Skeletal muscle tissue (tissue), 4 donors: ENCODE results near the gene TSR1. TPM values are rescaled to one million over a fixed set of nuclear protein-coding genes. Genes with fewer than 3 reads are reported as not detected.
A peak's percentile ranks its signal among the peaks of the same experiment; 100 is the strongest.

ENCODE experiments used
- H3K27ac ChIP-seq: one replicate; pipeline ENCODE4 v1.7.0; 2013; ENCODE audit warnings: mild to moderate bottlenecking, low read depth, low read length, inconsistent platforms
- H3K27me3 ChIP-seq, 3 donors: one replicate each; pipeline ENCODE4 v1.7.0; 2013; ENCODE audit warnings: low read length in 3 of 3; ENCODE audit not compliant: control insufficient read depth in 3 of 3, insufficient read depth in 3 of 3
- H3K36me3 ChIP-seq, 3 donors: one replicate each; pipeline ENCODE4 v1.7.0; 2013; ENCODE audit warnings: low read length in 3 of 3; ENCODE audit not compliant: control insufficient read depth in 3 of 3, insufficient read depth in 3 of 3
- H3K4me1 ChIP-seq, 3 donors: one replicate each; pipeline ENCODE4 v1.7.0; 2013; ENCODE audit warnings: low read length in 3 of 3, mild to moderate bottlenecking in 3 of 3; ENCODE audit not compliant: control insufficient read depth in 3 of 3, insufficient read depth in 3 of 3
- H3K4me3 ChIP-seq, 3 donors: one replicate each; pipeline ENCODE4 v1.7.0; 2013; ENCODE audit warnings: low read length in 3 of 3
- H3K9ac ChIP-seq, 3 donors: one replicate each; pipeline ENCODE4 v1.7.0; 2013; ENCODE audit warnings: low read length in 3 of 3, mild to moderate bottlenecking in 3 of 3, moderate library complexity in 2 of 3, low read depth in 1 of 3
- H3K9me3 ChIP-seq, 3 donors: one replicate each; pipeline ENCODE4 v1.7.0; 2013; ENCODE audit warnings: low read length in 3 of 3; ENCODE audit not compliant: control insufficient read depth in 3 of 3
- total RNA-seq: library from RNA; depleted of rRNA; stranded (reverse); fragments of >200 nt; gene quantifications from one replicate; pipeline ENCODE4 v1.2.3, GENCODE V29; 2014
- donor health status: Osteomylitis.

The TSR1 gene
- total RNA-seq, result 26.1 TPM

DNA sequence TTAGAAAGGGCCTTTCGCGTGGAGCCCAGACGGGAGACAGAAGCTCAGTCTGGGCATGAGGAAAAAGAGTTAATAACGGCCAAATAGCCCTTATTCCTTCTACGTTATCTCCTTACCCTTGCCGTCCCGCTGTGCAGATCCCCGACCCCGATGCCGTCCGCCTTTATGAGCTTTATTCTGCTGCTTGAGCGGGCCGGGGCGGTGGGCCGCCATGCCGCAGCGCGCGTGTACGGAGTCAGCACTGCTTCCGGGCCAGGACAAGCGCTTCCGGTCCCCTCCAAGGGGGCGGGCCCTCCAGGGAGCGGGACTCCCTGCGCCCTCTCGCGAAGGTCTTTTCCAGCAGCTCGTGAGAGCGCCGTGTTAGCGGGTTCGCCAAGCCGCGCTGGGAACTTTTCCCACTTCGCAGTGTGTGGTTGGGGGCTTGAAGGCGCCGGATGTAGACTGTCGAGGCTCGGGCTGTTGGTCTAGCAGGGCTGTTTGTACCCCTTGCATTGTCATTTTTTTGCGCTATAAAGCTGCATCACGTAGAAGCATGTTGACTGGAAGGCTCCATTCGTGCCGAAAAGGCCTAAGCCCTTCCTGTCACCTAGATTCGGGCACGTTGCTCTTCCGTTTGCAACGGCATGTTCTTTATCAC lies at the start of gene TSR1:
TSS of gene TSR1 (minus strand) at position 243 of the 637 bp plus-strand sequence. CDS start at position 213, 30 bp downstream.
- H3K9me3 ChIP-seq, result no peaks in the 10 kb centered on the region
- H3K27ac ChIP-seq, result peak within 1 kb of the TSS; percentile 86
- peaks cover 16 to 36% (median 19%) of the 10 kb centered on the region in 3 donors for H3K4me1 ChIP-seq
- peaks cover 36 to 38% (median 36%) of the 10 kb centered on the region in 3 donors for H3K36me3 ChIP-seq
- H3K27me3 ChIP-seq, result no peaks in the 10 kb centered on the region
- peak within 1 kb of the TSS; percentile 91 to 99 (median 99) for H3K4me3 ChIP-seq
- H3K9ac ChIP-seq, result peak within 1 kb of the TSS; percentile 92 to 94 (median 93)

- H3K4me3 ChIP-seq, result no peak overlapping the region
- peaks cover 12 to 23% (median 22%) of the 10 kb centered on the region in 3 donors for H3K36me3 ChIP-seq
- no peaks in the 10 kb centered on the region for H3K9me3 ChIP-seq
- H3K4me1 ChIP-seq, result peaks cover 43 to 71% (median 59%) of the 10 kb centered on the region in 3 donors
- H3K27me3 ChIP-seq, result no peaks in the 10 kb centered on the region
- H3K9ac ChIP-seq, result peak overlapping the region in 1 of 3 donors; percentile 74
- H3K27ac ChIP-seq, result no peak overlapping the region
Measured at GRCh38 chr17:2385240-2386210, 49.3 kb upstream of the TSR1 start.

GRCh38 chr17:2384439-2385127 lies 48.3 kb upstream of the TSR1 start:
- peak overlapping the region in 1 of 3 donors; percentile 74 for H3K9ac ChIP-seq
- peak overlapping the region; percentile 68 for H3K27ac ChIP-seq

GRCh38 chr17:2383628-2384167 lies 47.4 kb upstream of the TSR1 start:
- no peak overlapping the region for H3K4me3 ChIP-seq
- H3K4me1 ChIP-seq, result peaks cover 31 to 55% (median 44%) of the 10 kb centered on the region in 3 donors
- no peaks in the 10 kb centered on the region for H3K27me3 ChIP-seq
- H3K36me3 ChIP-seq, result peaks cover 22 to 37% (median 35%) of the 10 kb centered on the region in 3 donors
- peak overlapping the region; percentile 68 for H3K27ac ChIP-seq
- no peaks in the 10 kb centered on the region for H3K9me3 ChIP-seq
- peak overlapping the region; percentile 28 to 74 (median 57) for H3K9ac ChIP-seq

More at GRCh38 chr17:2384439-2385127, 48.3 kb upstream of the TSR1 start:
- Histone ChIP-seq H3K4me3 (no peak overlapping the region), H3K4me1 (peaks cover 34 to 62% (median 49%) of the 10 kb centered on the region in 3 donors), H3K27me3 (no peaks in the 10 kb centered on the region), H3K36me3 (peaks cover 20 to 29% (median 28%) of the 10 kb centered on the region in 3 donors), H3K9me3 (no peaks in the 10 kb centered on the region)

GRCh38 chr17:2380950-2381649 lies 44.8 kb upstream of the TSR1 start:
- H3K27me3 ChIP-seq, result no peaks in the 10 kb centered on the region
- H3K9ac ChIP-seq, result no peak overlapping the region
- peaks cover 27 to 37% (median 33%) of the 10 kb centered on the region in 3 donors for H3K4me1 ChIP-seq
- peaks cover 30 to 40% (median 32%) of the 10 kb centered on the region in 3 donors for H3K36me3 ChIP-seq
- no peak overlapping the region for H3K4me3 ChIP-seq
- no peak overlapping the region for H3K27ac ChIP-seq
- no peaks in the 10 kb centered on the region for H3K9me3 ChIP-seq

DNA sequence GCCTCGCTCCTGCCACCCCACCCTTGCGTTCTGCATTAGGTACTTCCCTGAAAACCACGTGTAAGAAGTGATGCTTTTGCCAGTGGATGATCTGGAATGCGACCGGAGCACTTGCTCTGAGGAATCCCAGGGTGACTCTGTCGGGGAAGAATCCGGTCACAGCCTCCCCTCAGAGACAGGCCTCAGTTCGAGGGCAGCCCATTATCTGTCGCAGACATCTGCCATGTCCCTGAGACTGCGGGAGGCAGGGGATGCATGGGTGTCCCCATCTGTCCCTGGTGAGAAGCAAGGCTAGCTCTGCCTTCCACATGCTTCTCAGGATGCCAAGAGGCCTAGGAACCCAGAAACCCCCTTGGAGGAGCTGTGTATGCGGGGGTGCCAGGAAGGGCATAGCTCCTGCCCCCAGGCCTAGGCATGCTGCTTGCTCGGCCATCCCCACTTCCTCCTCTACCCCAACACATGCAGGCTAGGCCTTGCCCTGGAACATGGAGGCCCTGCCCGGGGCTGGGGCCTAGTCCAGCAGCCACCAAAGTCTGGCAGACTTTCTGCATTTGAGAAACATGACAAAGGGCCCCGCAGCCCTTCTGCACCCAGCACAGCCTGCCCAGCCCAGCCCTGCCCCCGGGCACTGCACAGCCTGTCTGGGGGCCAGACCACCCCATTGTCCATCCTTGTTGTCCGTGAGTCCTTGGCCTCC lies 44.1 kb upstream of the TSR1 start:
- peaks cover 36 to 42% (median 36%) of the 10 kb centered on the region in 3 donors for H3K36me3 ChIP-seq
- H3K9ac ChIP-seq, result no peak overlapping the region

GRCh38 chr17:2379489-2380225 lies 43.4 kb upstream of the TSR1 start:
- no peak overlapping the region for H3K4me3 ChIP-seq
- H3K9ac ChIP-seq, result no peak overlapping the region
- peaks cover 36 to 44% (median 42%) of the 10 kb centered on the region in 3 donors for H3K36me3 ChIP-seq
- H3K27ac ChIP-seq, result no peak overlapping the region
- peaks cover 17 to 25% (median 22%) of the 10 kb centered on the region in 3 donors for H3K4me1 ChIP-seq
- no peaks in the 10 kb centered on the region for H3K9me3 ChIP-seq
- no peaks in the 10 kb centered on the region for H3K27me3 ChIP-seq

More for the DNA sequence above, 44.1 kb upstream of the TSR1 start:
- Histone ChIP-seq H3K27me3 (no peaks in the 10 kb centered on the region), H3K9me3 (no peaks in the 10 kb centered on the region), H3K27ac (no peak overlapping the region), H3K4me1 (peaks cover 20 to 30% (median 26%) of the 10 kb centered on the region in 3 donors), H3K4me3 (no peak overlapping the region)

DNA sequence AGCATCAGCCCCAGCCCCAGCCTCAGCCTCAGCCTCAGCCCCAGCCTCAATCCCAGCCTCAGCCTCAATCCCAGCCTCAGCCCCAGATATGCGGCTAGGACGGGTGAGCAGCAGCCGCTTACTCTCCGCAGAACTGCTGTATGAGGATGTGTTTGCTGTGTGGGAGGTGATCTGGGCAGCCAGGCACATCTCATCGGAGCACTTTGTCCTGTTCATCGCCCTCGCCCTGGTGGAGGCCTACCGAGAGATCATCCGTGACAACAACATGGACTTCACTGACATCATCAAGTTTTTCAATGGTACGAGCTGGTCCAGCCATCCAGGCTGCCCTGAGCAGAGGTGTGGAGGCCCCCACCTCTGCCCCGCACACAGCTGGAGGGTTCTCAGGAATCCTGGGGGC lies 42.6 kb upstream of the TSR1 start:
- Histone ChIP-seq H3K27ac (no peak overlapping the region), H3K9ac (no peak overlapping the region), H3K27me3 (no peaks in the 10 kb centered on the region), H3K9me3 (no peaks in the 10 kb centered on the region), H3K4me1 (peaks cover 11 to 17% (median 14%) of the 10 kb centered on the region in 3 donors), H3K36me3 (peaks cover 36 to 45% (median 44%) of the 10 kb centered on the region in 3 donors), H3K4me3 (no peak overlapping the region)
